ENCODE results near the gene JUND. TPM values are rescaled to one million over a fixed set of nuclear protein-coding genes. Genes with fewer than 3 reads are reported as not detected.

The JUND gene
- total RNA-seq, 4 donors from 2014 or later: 629 to 753 (median 680) TPM

- Histone ChIP-seq H3K36me3 (peaks cover 0 to 29% (median 0%) of the 10 kb centered on the region in 3 donors), H3K4me1 (peaks cover 10 to 62% (median 19%) of the 10 kb centered on the region in 4 donors), H3K9me3 (no peaks in the 10 kb centered on the region), H3K4me3 (peak within 1 kb of the TSS in 2 of 4 donors; percentile 7 to 36), H3K27me3 (no peaks in the 10 kb centered on the region), H3K27ac (peak within 1 kb of the TSS; percentile 47 to 90 (median 64))
- TF ChIP-seq CTCF (IDR thresholded peaks at IDR 0.05) (no peak), POLR2A (IDR thresholded peaks at IDR 0.05) (no peak)
- DNase-seq: peak in 2 of 3 donors; percentile 78 to 86
Observed at GRCh38 chr19:18274219-18274780, 7.1 kb downstream of the JUND start, which contains the start of gene IQCN. Gene IQCN (minus strand): TSS chr19:18274452. CDS start chr19:18269478, 4,974 bp downstream.

GRCh38 chr19:18273561-18274218, 7.7 kb downstream of the JUND start:
- DNase-seq: no peak
- Histone ChIP-seq H3K4me3 (no peak overlapping the region), H3K27ac (peak overlapping the region; percentile 47 to 90 (median 64)), H3K4me1 (peaks cover 7 to 58% (median 17%) of the 10 kb centered on the region in 4 donors), H3K27me3 (no peaks in the 10 kb centered on the region), H3K36me3 (peaks cover 0 to 31% (median 0%) of the 10 kb centered on the region in 3 donors), H3K9me3 (no peaks in the 10 kb centered on the region)
- TF ChIP-seq CTCF (IDR thresholded peaks at IDR 0.05) (no peak), POLR2A (IDR thresholded peaks at IDR 0.05) (no peak)

GRCh38 chr19:18271433-18271841, 10.0 kb downstream of the JUND start:
- no peak overlapping the region for H3K27ac ChIP-seq
- no peak overlapping the region for H3K4me3 ChIP-seq
- H3K9me3 ChIP-seq: no peaks in the 10 kb centered on the region
- peaks cover 0 to 38% (median 0%) of the 10 kb centered on the region in 3 donors for H3K36me3 ChIP-seq
- H3K27me3 ChIP-seq: no peaks in the 10 kb centered on the region
- TF ChIP-seq CTCF (IDR thresholded peaks at IDR 0.05): no peak
- no peak for TF ChIP-seq POLR2A (IDR thresholded peaks at IDR 0.05)
- no peak for DNase-seq
- peaks cover 0 to 38% (median 11%) of the 10 kb centered on the region in 4 donors for H3K4me1 ChIP-seq

- no peak overlapping the region for H3K4me3 ChIP-seq
- H3K27ac ChIP-seq: no peak overlapping the region
- H3K4me1 ChIP-seq: peaks cover 0 to 27% (median 8%) of the 10 kb centered on the region in 4 donors
- DNase-seq: no peak
- TF ChIP-seq CTCF (IDR thresholded peaks at IDR 0.05) (no peak), POLR2A (IDR thresholded peaks at IDR 0.05) (no peak)
- peaks cover 0 to 43% (median 0%) of the 10 kb centered on the region in 3 donors for H3K36me3 ChIP-seq
- no peaks in the 10 kb centered on the region for H3K9me3 ChIP-seq
- no peaks in the 10 kb centered on the region for H3K27me3 ChIP-seq
Observed at GRCh38 chr19:18270326-18270725, 11.1 kb downstream of the JUND start.

- peaks cover 0 to 15% (median 3%) of the 10 kb centered on the region in 4 donors for H3K4me1 ChIP-seq
- no peak for TF ChIP-seq CTCF (IDR thresholded peaks at IDR 0.05)
- no peak for TF ChIP-seq POLR2A (IDR thresholded peaks at IDR 0.05)
- DNase-seq: no peak
- no peak overlapping the region for H3K27ac ChIP-seq
- H3K27me3 ChIP-seq: no peaks in the 10 kb centered on the region
- H3K9me3 ChIP-seq: no peaks in the 10 kb centered on the region
- peaks cover 0 to 54% (median 0%) of the 10 kb centered on the region in 3 donors for H3K36me3 ChIP-seq
- no peak overlapping the region for H3K4me3 ChIP-seq
Observed at GRCh38 chr19:18269070-18269723, 12.2 kb downstream of the JUND start.

Data from Peyer's patch (tissue), 4 donors.